Astrocyte (in vitro differentiated cells and primary cell): ENCODE data around the gene MLIP. TPM values are rescaled to one million over a fixed set of nuclear protein-coding genes. Genes with fewer than 3 reads are reported as not detected.
A peak's percentile ranks its signal among the peaks of the same experiment; 100 is the strongest.

Experiments
- DNase-seq: peaks from one replicate; pipeline ENCODE4 v3.0.0-alpha.2; 2010; ENCODE audit warnings: low read depth
- FAIRE-seq: peaks from 2 replicates; lab custom pipeline; 2011; peaks lifted over from hg19 to GRCh38; lab: Jason Lieb, UNC
- H2AFZ ChIP-seq: 2 replicates; pipeline ENCODE4 v1.6.0; 2012; ENCODE audit warnings: low read depth, low read length, inconsistent platforms
- H3K27ac ChIP-seq: 2 replicates; pipeline ENCODE4 v1.5.1; 2011; ENCODE audit warnings: low read depth, low read length, inconsistent platforms
- H3K27me3 ChIP-seq: 2 replicates; pipeline ENCODE4 v1.6.0; 2011; ENCODE audit warnings: low read length, inconsistent platforms; ENCODE audit not compliant: insufficient read depth
- H3K36me3 ChIP-seq: 2 replicates; pipeline ENCODE4 v1.5.1; 2011; ENCODE audit warnings: low read length, inconsistent platforms; ENCODE audit not compliant: insufficient read depth
- H3K4me1 ChIP-seq: 2 replicates; pipeline ENCODE4 v1.5.1; 2011; ENCODE audit warnings: low read length, inconsistent platforms; ENCODE audit not compliant: insufficient read depth
- H3K4me2 ChIP-seq: 2 replicates; pipeline ENCODE4 v1.6.0; 2012; ENCODE audit warnings: low read length, inconsistent platforms
- H3K4me3 ChIP-seq: 2 replicates; pipeline ENCODE4 v1.5.1; 2011; ENCODE audit warnings: low read depth, mild to moderate bottlenecking, low read length, inconsistent platforms; ENCODE audit not compliant: insufficient read depth
- H3K79me2 ChIP-seq: 2 replicates; pipeline ENCODE4 v1.6.0; 2012; ENCODE audit warnings: mild to moderate bottlenecking, low read length, inconsistent platforms; ENCODE audit not compliant: insufficient read depth
- H3K9ac ChIP-seq: 2 replicates; pipeline ENCODE4 v1.6.0; 2012; ENCODE audit warnings: mild to moderate bottlenecking, low read length, inconsistent platforms
- H3K9me3 ChIP-seq: 2 replicates; pipeline ENCODE4 v1.5.1; 2012; ENCODE audit warnings: low read depth, mild to moderate bottlenecking, low read length, inconsistent platforms; ENCODE audit not compliant: insufficient read depth
- H4K20me1 ChIP-seq: 2 replicates; pipeline ENCODE4 v1.6.0; 2012; ENCODE audit warnings: low read length, inconsistent platforms; ENCODE audit not compliant: insufficient read depth
- H3K27ac Mint-ChIP-seq: one replicate; pipeline ENCODE4 v1.8.0; 2021; ENCODE audit warnings: mild to moderate bottlenecking, mixed read lengths; ENCODE audit not compliant: unreplicated experiment
- H3K27me3 Mint-ChIP-seq: one replicate; pipeline ENCODE4 v1.8.0; 2021; ENCODE audit warnings: low read depth, mixed read lengths; ENCODE audit not compliant: unreplicated experiment
- H3K36me3 Mint-ChIP-seq: one replicate; pipeline ENCODE4 v1.8.0; 2021; ENCODE audit warnings: low read depth, mixed read lengths; ENCODE audit not compliant: unreplicated experiment
- H3K4me1 Mint-ChIP-seq: one replicate; pipeline ENCODE4 v1.8.0; 2021; ENCODE audit warnings: low read depth, mixed read lengths; ENCODE audit not compliant: unreplicated experiment
- H3K4me3 Mint-ChIP-seq: one replicate; pipeline ENCODE4 v1.8.0; 2021; ENCODE audit warnings: mild to moderate bottlenecking, moderate library complexity, mixed read lengths; ENCODE audit not compliant: unreplicated experiment
- H3K9me3 Mint-ChIP-seq: one replicate; pipeline ENCODE4 v1.8.0; 2021; ENCODE audit warnings: mild to moderate bottlenecking, mixed read lengths; ENCODE audit not compliant: unreplicated experiment
- CTCF ChIP-seq: IDR thresholded peaks from 2 replicates; pipeline ENCODE4 v1.5.1; 2011; ENCODE audit warnings: low read depth, mild to moderate bottlenecking, inconsistent platforms, low read length, moderate library complexity; ENCODE audit not compliant: insufficient read depth
- EZH2 ChIP-seq: IDR thresholded peaks from 2 replicates; pipeline ENCODE4 v1.6.1; 2012; ENCODE audit warnings: mild to moderate bottlenecking, low read length, inconsistent platforms; ENCODE audit not compliant: insufficient read depth
- total RNA-seq: library from RNA; stranded (reverse); gene quantifications from 2 replicates; pipeline ENCODE4 v1.2.1, GENCODE V29; 2021

The MLIP gene
- total RNA-seq, 1 donor from 2014 or later, result not detected

- Histone ChIP-seq H3K9me3 (no peaks in the 10 kb centered on the region), H3K4me2 (no peak overlapping the region), H3K27me3 (no peaks in the 10 kb centered on the region), H3K79me2 (no peaks in the 10 kb centered on the region), H3K4me1 (no peaks in the 10 kb centered on the region), H3K4me3 (no peak overlapping the region), H3K36me3 (no peaks in the 10 kb centered on the region), H3K9ac (no peak overlapping the region), H2AFZ (no peak overlapping the region), H3K27ac (no peak overlapping the region), H4K20me1 (no peaks in the 10 kb centered on the region)
- Mint-ChIP-seq H3K27ac (no peak overlapping the region), H3K9me3 (no peaks in the 10 kb centered on the region), H3K36me3 (no peaks in the 10 kb centered on the region), H3K27me3 (no peaks in the 10 kb centered on the region), H3K4me3 (no peak overlapping the region), H3K4me1 (peaks cover 26% of the 10 kb centered on the region)
- no peak for FAIRE-seq
- no peak for TF ChIP-seq EZH2
- no peak for TF ChIP-seq CTCF
- no peak for DNase-seq
Measured at GRCh38 chr6:54073487-54073886, 37.8 kb upstream of the MLIP start.

GRCh38 chr6:54074109-54074508 is 37.1 kb upstream of the MLIP start:
- H3K36me3 ChIP-seq, result no peaks in the 10 kb centered on the region
- H3K27ac Mint-ChIP-seq, result peak overlapping the region; percentile 26
- no peak overlapping the region for H3K9ac ChIP-seq

More at GRCh38 chr6:54074109-54074508, 37.1 kb upstream of the MLIP start:
- H3K4me3 Mint-ChIP-seq, result no peak overlapping the region
- Histone ChIP-seq H3K79me2 (no peaks in the 10 kb centered on the region), H4K20me1 (no peaks in the 10 kb centered on the region), H3K27ac (no peak overlapping the region), H3K27me3 (no peaks in the 10 kb centered on the region), H2AFZ (no peak overlapping the region), H3K4me3 (no peak overlapping the region), H3K9me3 (no peaks in the 10 kb centered on the region), H3K4me1 (no peaks in the 10 kb centered on the region), H3K4me2 (no peak overlapping the region)
- FAIRE-seq, result no peak
- TF ChIP-seq EZH2 (no peak), CTCF (no peak)
- H3K9me3 Mint-ChIP-seq, result no peaks in the 10 kb centered on the region
- no peaks in the 10 kb centered on the region for H3K27me3 Mint-ChIP-seq
- no peak for DNase-seq
- no peaks in the 10 kb centered on the region for H3K36me3 Mint-ChIP-seq
- H3K4me1 Mint-ChIP-seq, result peaks cover 26% of the 10 kb centered on the region
